HepG2 (cell line): Measurements from ENCODE around the gene SRP9. TPM values are rescaled to one million over a fixed set of nuclear protein-coding genes. Genes with fewer than 3 reads are reported as not detected.

ENCODE experiments used
- AHDC1 ChIP-seq: sonication (generic); formaldehyde crosslinking; IDR thresholded peaks from 2 replicates; pipeline ENCODE4 v1.5.1; 2020; ENCODE audit warnings: mild to moderate bottlenecking, missing genetic modification reagents, borderline replicate concordance
- BCL6 ChIP-seq: IDR thresholded peaks from 2 replicates; pipeline ENCODE4 v1.6.1; 2016; ENCODE audit warnings: missing genetic modification reagents, missing compliant biosample characterization
- DR1 ChIP-seq: sonication (generic); formaldehyde crosslinking; IDR thresholded peaks from 2 replicates; pipeline ENCODE4 v1.8.0; 2021; ENCODE audit warnings: mild to moderate bottlenecking, missing genetic modification reagents, inconsistent platforms
- EEA1 ChIP-seq: sonication (generic); formaldehyde crosslinking; IDR thresholded peaks from 2 replicates; pipeline ENCODE4 v1.5.1; 2020; ENCODE audit warnings: mild to moderate bottlenecking, missing genetic modification reagents, borderline replicate concordance
- HOXD1 ChIP-seq: sonication (generic); formaldehyde crosslinking; IDR thresholded peaks from 2 replicates; pipeline ENCODE4 v1.5.0; 2020; ENCODE audit warnings: missing genetic modification reagents
- KMT2B ChIP-seq: IDR thresholded peaks from 2 replicates; pipeline ENCODE4 v1.6.1; 2016; ENCODE audit warnings: missing genetic modification reagents, missing compliant biosample characterization
- MAF1 ChIP-seq: sonication (generic); formaldehyde crosslinking; IDR thresholded peaks from 2 replicates; pipeline ENCODE4 v1.5.0; 2020; ENCODE audit warnings: missing genetic modification reagents, borderline replicate concordance
- NFKB2 ChIP-seq: sonication (generic); formaldehyde crosslinking; IDR thresholded peaks from 2 replicates; pipeline ENCODE4 v1.4.0; 2020; ENCODE audit warnings: missing genetic modification reagents, borderline replicate concordance
- NR2F2 ChIP-seq: IDR thresholded peaks from 2 replicates; pipeline ENCODE4 v1.6.1; 2012; ENCODE audit warnings: low read depth, inconsistent platforms, borderline replicate concordance
- NR2F6 ChIP-seq, 2 experiments: IDR thresholded peaks; 2 replicates each; pipeline ENCODE4 v1.6.1; 2016; ENCODE audit warnings: antibody characterized with exemption in 1 of 2, mild to moderate bottlenecking in 1 of 2
- RFXANK ChIP-seq: IDR thresholded peaks from 2 replicates; pipeline ENCODE4 v1.6.1; 2016
- SMAD3 ChIP-seq: sonication (generic); formaldehyde crosslinking; IDR thresholded peaks from 2 replicates; pipeline ENCODE4 v1.4.0; 2020; ENCODE audit warnings: missing genetic modification reagents
- SOX5 ChIP-seq: IDR thresholded peaks from 2 replicates; pipeline ENCODE4 v1.6.1; 2016; ENCODE audit warnings: borderline replicate concordance
- SP1 ChIP-seq, 2 experiments: fragments of 450-650 bp in 1 of 2; sonication (generic) in 1 of 2; formaldehyde crosslinking in 1 of 2; IDR thresholded peaks; 2 replicates each; pipeline versions ENCODE4 v1.4.0 to v1.6.1; 2016 to 2020; ENCODE audit warnings: missing genetic modification reagents in 1 of 2
- SRY ChIP-seq: sonication (generic); formaldehyde crosslinking; IDR thresholded peaks from 2 replicates; pipeline ENCODE4 v1.8.0; 2022; ENCODE audit warnings: mild to moderate bottlenecking, missing genetic modification reagents
- ZBTB1 ChIP-seq: sonication (generic); formaldehyde crosslinking; IDR thresholded peaks from 2 replicates; pipeline ENCODE4 v1.4.0; 2020; ENCODE audit warnings: missing genetic modification reagents, borderline replicate concordance
- ZNF124 ChIP-seq: sonication (generic); formaldehyde crosslinking; IDR thresholded peaks from 2 replicates; pipeline ENCODE4 v1.4.0; 2020; ENCODE audit warnings: missing genetic modification reagents
- ZNF3 ChIP-seq: IDR thresholded peaks from 2 replicates; pipeline ENCODE4 v1.7.0; 2017; ENCODE audit warnings: inconsistent platforms
- ZNF83 ChIP-seq: sonication (generic); formaldehyde crosslinking; IDR thresholded peaks from 2 replicates; pipeline ENCODE4 v1.4.0; 2020; ENCODE audit warnings: missing genetic modification reagents, mild to moderate bottlenecking, borderline replicate concordance
- ZNF839 ChIP-seq: sonication (generic); formaldehyde crosslinking; IDR thresholded peaks from 2 replicates; pipeline ENCODE4 v1.4.0; 2020; ENCODE audit warnings: missing genetic modification reagents, mild to moderate bottlenecking, borderline replicate concordance
- ZXDC ChIP-seq: sonication (generic); formaldehyde crosslinking; IDR thresholded peaks from 2 replicates; pipeline ENCODE4 v1.5.0; 2020; ENCODE audit warnings: mild to moderate bottlenecking, missing genetic modification reagents
- polyA plus RNA-seq, 8 experiments: library from polyadenylated mRNA; depleted of rRNA in 3 of 8; stranded (reverse) in 7 of 8; unstranded in 1 of 8; fragments of >200 nt; fragmentation: Illumina TruSeq in 4 of 8; extraction: Trizol in 4 of 8; gene quantifications; 2 replicates each; pipeline versions ENCODE4 v1.2.1 to v1.2.3, GENCODE V29; 2011 to 2016; ENCODE audit warnings: low read depth in 4 of 8, missing spikeins in 1 of 8, mixed read lengths in 1 of 8; ENCODE audit not compliant: insufficient read depth in 1 of 8
- total RNA-seq, 5 experiments: library from RNA; depleted of rRNA; stranded (reverse); fragments of >200 nt; fragmentation: Illumina TruSeq; extraction: Trizol; gene quantifications; 2 replicates each; pipeline ENCODE4 v1.2.3, GENCODE V29; 2016; ENCODE audit warnings: low read depth in 1 of 5

Gene SRP9
- total and polyA plus RNA-seq, 2 of the 13 experiments (the other 11 are each of a cell fraction or from before 2014, with no cell fraction given), result 251 to 307 TPM

- TF ChIP-seq SRY, result no peak
- TF ChIP-seq ZNF83, result no peak
- TF ChIP-seq EEA1 (CRISPR knock-in tag), result no peak
- TF ChIP-seq ZNF839 (CRISPR knock-in tag), result no peak
- peak; percentile 70 for TF ChIP-seq KMT2B
- TF ChIP-seq NR2F2, result peak; percentile 95
- TF ChIP-seq NR2F6 (IDR thresholded peaks at IDR 0.05), result peak; percentile 96
- TF ChIP-seq NR2F6 (CRISPR knock-in tag; IDR thresholded peaks at IDR 0.05), result peak; percentile 96
- no peak for TF ChIP-seq ZXDC (CRISPR knock-in tag)
- TF ChIP-seq HOXD1 (CRISPR knock-in tag), result peak; percentile 85; the same call in 1 of the 2 replicates
- peak; percentile 74; the same call in 1 of the 2 replicates for TF ChIP-seq RFXANK
- peak; percentile 98 for TF ChIP-seq BCL6 (CRISPR knock-in tag)
- no peak for TF ChIP-seq MAF1
- peak; percentile 85 for TF ChIP-seq ZNF3
- no peak for TF ChIP-seq ZBTB1 (CRISPR knock-in tag)
- TF ChIP-seq SMAD3, result peak; percentile 98
- no peak for TF ChIP-seq SP1 (IDR thresholded peaks at IDR 0.05)
- peak; percentile 43 for TF ChIP-seq SP1 (CRISPR knock-in tag; IDR thresholded peaks at IDR 0.05)
- peak; percentile 77 for TF ChIP-seq ZNF124
- peak; percentile 61 for TF ChIP-seq DR1 (CRISPR knock-in tag)
- peak; percentile 93 for TF ChIP-seq AHDC1 (CRISPR knock-in tag)
- TF ChIP-seq SOX5, result peak; percentile 100
- no peak for TF ChIP-seq NFKB2 (CRISPR knock-in tag)
These were observed 35.8 kb downstream of the SRP9 start (continued) for GRCh38 chr1:225813214-225813964.
